ENCODE data around the gene XYLT1.

GRCh38 chr16:17356243-17356933 lies 114.4 kb downstream of the XYLT1 start:
- TF ChIP-seq, protein P1, sequence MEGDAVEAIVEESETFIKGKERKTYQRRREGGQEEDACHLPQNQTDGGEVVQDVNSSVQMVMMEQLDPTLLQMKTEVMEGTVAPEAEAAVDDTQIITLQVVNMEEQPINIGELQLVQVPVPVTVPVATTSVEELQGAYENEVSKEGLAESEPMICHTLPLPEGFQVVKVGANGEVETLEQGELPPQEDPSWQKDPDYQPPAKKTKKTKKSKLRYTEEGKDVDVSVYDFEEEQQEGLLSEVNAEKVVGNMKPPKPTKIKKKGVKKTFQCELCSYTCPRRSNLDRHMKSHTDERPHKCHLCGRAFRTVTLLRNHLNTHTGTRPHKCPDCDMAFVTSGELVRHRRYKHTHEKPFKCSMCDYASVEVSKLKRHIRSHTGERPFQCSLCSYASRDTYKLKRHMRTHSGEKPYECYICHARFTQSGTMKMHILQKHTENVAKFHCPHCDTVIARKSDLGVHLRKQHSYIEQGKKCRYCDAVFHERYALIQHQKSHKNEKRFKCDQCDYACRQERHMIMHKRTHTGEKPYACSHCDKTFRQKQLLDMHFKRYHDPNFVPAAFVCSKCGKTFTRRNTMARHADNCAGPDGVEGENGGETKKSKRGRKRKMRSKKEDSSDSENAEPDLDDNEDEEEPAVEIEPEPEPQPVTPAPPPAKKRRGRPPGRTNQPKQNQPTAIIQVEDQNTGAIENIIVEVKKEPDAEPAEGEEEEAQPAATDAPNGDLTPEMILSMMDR (tag by site-specific recombination; IDR thresholded peaks at IDR 0.05), result no peak
- TF ChIP-seq ZSCAN30 (tag by site-specific recombination; IDR thresholded peaks at IDR 0.05) (no peak), ZNF654 (tag by site-specific recombination; IDR thresholded peaks at IDR 0.05; ENCODE audit: low read depth) (no peak), KLF16 (tag by site-specific recombination; IDR thresholded peaks at IDR 0.05) (no peak), ZNF660 (tag by site-specific recombination; IDR thresholded peaks at IDR 0.05) (no peak), ZNF416 (tag by site-specific recombination; IDR thresholded peaks at IDR 0.05) (no peak), ZNF610 (tag by site-specific recombination; IDR thresholded peaks at IDR 0.05; ENCODE audit: borderline replicate concordance) (no peak), ZNF777 (tag by site-specific recombination; IDR thresholded peaks at IDR 0.05; ENCODE audit: borderline replicate concordance) (no peak)
- TF ChIP-seq, protein P2, sequence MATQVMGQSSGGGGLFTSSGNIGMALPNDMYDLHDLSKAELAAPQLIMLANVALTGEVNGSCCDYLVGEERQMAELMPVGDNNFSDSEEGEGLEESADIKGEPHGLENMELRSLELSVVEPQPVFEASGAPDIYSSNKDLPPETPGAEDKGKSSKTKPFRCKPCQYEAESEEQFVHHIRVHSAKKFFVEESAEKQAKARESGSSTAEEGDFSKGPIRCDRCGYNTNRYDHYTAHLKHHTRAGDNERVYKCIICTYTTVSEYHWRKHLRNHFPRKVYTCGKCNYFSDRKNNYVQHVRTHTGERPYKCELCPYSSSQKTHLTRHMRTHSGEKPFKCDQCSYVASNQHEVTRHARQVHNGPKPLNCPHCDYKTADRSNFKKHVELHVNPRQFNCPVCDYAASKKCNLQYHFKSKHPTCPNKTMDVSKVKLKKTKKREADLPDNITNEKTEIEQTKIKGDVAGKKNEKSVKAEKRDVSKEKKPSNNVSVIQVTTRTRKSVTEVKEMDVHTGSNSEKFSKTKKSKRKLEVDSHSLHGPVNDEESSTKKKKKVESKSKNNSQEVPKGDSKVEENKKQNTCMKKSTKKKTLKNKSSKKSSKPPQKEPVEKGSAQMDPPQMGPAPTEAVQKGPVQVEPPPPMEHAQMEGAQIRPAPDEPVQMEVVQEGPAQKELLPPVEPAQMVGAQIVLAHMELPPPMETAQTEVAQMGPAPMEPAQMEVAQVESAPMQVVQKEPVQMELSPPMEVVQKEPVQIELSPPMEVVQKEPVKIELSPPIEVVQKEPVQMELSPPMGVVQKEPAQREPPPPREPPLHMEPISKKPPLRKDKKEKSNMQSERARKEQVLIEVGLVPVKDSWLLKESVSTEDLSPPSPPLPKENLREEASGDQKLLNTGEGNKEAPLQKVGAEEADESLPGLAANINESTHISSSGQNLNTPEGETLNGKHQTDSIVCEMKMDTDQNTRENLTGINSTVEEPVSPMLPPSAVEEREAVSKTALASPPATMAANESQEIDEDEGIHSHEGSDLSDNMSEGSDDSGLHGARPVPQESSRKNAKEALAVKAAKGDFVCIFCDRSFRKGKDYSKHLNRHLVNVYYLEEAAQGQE (tag by site-specific recombination; IDR thresholded peaks at IDR 0.05), result no peak

Data from HEK293 (cell line).